Stimulated activated CD8-positive, alpha-beta memory T cell treated with anti-CD3 and anti-CD28 coated beads, Interleukin-12 subunit alpha, Interleukin-12 subunit beta, amount 100 ng/mL, for 4 hours (primary cell): ENCODE results near the gene KMT2B.

ENCODE experiments used
- DNase-seq: peaks from one replicate; pipeline ENCODE4 v3.0.0-alpha.2; 2020; ENCODE audit warnings: low read depth

The KMT2B gene

DNA sequence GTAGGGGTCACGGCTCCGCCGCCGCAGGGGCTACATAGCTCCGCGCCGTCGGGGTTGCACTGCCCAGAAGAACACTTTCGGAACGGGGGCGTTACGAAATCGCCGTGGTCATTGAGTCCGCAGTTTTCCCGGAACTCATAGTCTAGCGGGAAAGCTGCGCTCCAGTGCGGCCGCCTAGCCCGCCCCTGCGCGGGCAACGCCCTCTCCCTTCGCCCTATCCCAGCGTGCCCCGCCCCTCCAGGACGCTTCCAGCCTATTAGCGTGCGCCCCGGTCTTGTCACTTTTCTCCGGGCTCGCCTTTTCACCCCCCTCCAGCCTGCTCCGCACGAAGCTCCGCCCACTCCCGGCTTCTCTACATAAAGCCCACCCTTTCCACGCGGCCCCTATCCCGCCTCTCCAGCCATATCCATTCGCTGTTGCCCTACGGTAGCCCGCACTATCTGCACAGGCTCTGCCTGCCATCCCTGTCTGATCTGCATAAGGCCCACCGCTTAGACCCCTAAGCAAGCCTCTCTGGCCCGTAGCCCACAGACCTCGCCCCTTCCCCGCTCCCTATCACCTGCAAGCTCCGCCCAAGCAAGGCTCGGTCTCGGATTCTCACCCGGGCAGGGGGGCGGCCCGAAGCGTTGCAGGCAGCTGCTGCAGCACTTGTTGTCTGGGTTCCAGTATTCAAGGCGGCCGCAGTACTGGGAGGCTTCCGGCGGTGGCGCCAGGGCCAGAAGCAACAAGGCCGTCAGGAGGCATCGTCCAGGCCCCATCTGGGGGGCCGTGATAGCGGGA lies 22.8 kb downstream of the KMT2B start:
- peak; percentile 90 for DNase-seq

DNA sequence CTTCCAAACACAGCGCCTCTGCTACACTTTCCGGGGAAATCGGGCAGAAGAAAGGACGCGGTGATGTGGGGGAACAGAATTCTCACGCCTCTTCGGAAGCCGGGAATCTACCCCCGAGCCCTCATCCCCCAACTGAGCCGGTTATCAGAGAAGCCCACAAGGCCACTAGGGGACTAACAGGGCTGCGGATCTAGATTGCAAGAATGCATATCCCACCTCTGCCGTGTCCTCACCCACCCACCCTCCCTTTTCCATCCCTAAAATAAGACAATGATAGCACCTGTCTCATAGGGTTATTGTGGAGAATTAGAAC lies 23.4 kb downstream of the KMT2B start:
- DNase-seq = no peak

GRCh38 chr19:35742121-35742724 lies 24.4 kb downstream of the KMT2B start, which contains the start of gene IGFLR1:
Gene IGFLR1, minus strand, starts transcription at chr19:35742452. Its CDS starts 1,272 bp downstream, at chr19:35741180.
- peak; percentile 54 for DNase-seq

GRCh38 chr19:35743640-35744429 lies 26.0 kb downstream of the KMT2B start:
- no peak for DNase-seq

GRCh38 chr19:35744430-35745327 lies 26.9 kb downstream of the KMT2B start:
- DNase-seq = peak; percentile 82

DNA sequence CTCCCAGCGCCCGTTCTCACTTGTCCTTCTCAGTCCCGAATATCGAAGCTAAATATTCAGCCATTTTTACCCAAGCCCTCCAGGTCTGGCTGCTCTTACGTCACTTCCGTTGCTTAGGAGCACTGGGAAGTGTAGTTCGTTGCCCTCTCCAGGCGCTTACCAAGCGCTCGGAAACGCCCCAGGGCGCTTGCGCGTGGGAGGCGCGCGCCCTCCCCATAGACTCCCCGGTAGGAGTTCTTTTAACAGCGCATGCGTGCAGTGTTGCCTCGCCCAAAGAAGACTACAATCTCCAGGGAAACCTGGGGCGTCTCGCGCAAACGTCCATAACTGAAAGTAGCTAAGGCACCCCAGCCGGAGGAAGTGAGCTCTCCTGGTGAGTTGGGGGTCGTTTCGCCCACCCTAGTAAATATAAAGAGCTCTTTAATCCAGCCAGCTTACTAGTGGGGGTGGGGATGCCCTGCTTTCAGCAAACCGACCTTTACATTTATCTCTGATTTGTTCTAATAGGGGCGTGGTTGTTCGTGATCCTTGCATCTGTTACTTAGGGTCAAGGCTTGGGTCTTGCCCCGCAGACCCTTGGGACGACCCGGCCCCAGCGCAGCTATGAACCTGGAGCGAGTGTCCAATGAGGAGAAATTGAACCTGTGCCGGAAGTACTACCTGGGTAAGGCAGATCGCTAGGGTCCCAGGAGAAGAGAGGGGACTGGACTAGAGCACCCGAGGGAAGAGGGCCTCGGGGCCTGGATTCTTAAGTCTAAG lies 27.7 kb downstream of the KMT2B start, which contains the start of the genes PSENEN and U2AF1L4:
Gene PSENEN (plus strand): TSS at position 324 of the 759 bp plus-strand sequence. CDS start 280 bp downstream, at position 604.
Gene U2AF1L4 (minus strand): TSS at position 91 of the 759 bp plus-strand sequence. CDS start 27 bp downstream, at position 64.
- peak; percentile 96 for DNase-seq

GRCh38 chr19:35746087-35746462 lies 28.3 kb downstream of the KMT2B start:
- no peak for DNase-seq

GRCh38 chr19:35746531-35746930 lies 28.7 kb downstream of the KMT2B start:
- no peak for DNase-seq

GRCh38 chr19:35748106-35749020 lies 30.6 kb downstream of the KMT2B start, which contains the start of gene LIN37:
Gene LIN37, plus strand, starts transcription at chr19:35748576. Its CDS starts 149 bp downstream, at chr19:35748725.
- peak; percentile 95 for DNase-seq

DNA sequence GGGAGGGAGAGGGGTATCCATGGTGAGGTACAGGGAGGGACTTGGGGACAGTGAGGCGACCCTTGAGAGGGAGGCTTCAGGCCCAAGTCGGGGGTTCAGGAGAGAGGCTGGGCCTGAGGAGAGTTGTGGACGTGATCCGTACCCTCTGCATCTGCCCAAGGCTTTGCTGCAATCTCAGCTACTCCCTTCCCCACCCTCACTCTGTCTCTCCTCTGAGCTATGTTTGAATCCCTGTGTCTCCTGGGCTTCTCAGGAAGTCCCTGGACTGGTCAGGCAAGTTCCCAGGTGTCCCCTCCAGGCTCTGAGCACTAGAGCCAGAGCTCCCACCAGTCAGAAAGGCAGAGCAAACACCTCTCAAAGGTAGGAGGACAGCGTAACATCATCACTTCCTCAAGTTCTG lies 32.4 kb downstream of the KMT2B start:
- DNase-seq = no peak

DNA sequence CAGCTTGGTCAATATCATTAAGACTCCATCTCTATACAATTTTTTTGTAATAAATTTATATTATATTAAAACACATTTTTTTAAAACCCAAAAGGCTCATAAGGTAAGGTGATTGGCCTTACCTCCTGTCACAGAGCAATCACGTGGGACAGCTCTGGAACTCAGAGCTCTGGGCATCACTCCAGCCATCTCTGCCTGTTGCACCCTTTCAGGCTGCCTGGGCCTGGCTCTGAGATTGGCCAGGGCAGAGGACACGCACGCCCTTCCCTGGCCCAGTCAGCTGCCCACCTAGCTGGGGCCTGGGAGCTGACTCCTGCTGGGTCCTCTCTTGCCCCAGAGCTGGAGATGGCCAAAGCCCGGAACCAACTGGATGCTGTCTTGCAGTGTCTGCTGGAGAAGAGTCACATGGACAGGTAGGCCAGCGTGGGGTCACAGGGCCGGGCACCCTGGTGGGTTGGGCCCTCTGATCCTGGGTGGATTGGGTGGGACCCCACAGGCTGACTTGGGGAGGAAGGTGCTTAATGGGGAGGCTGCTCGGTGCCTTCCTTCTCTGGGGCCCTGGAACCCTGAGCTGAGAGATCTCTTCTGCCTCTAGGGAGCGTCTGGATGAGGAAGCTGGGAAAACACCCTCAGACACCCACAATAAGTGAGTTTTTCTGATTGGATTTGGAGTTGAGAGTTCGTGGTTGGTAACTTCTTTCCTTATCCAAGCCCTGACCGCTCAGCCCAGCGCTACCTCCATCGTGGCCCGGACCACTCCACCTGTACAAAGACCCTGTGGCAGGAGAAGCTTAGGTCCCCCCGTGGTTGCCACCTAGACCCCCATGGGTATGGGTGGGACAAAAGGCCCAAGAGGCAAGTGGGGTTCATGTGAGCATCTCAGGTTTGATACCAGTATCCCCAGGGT lies 34.3 kb downstream of the KMT2B start:
- no peak for DNase-seq

GRCh38 chr19:35752746-35753350 lies 35.0 kb downstream of the KMT2B start:
- no peak for DNase-seq

- DNase-seq = no peak
Measured at GRCh38 chr19:35753634-35754369, 36.0 kb downstream of the KMT2B start.

GRCh38 chr19:35754370-35755130 lies 36.7 kb downstream of the KMT2B start:
- no peak for DNase-seq

- no peak for DNase-seq
Measured at GRCh38 chr19:35755131-35755549, 37.3 kb downstream of the KMT2B start.

DNA sequence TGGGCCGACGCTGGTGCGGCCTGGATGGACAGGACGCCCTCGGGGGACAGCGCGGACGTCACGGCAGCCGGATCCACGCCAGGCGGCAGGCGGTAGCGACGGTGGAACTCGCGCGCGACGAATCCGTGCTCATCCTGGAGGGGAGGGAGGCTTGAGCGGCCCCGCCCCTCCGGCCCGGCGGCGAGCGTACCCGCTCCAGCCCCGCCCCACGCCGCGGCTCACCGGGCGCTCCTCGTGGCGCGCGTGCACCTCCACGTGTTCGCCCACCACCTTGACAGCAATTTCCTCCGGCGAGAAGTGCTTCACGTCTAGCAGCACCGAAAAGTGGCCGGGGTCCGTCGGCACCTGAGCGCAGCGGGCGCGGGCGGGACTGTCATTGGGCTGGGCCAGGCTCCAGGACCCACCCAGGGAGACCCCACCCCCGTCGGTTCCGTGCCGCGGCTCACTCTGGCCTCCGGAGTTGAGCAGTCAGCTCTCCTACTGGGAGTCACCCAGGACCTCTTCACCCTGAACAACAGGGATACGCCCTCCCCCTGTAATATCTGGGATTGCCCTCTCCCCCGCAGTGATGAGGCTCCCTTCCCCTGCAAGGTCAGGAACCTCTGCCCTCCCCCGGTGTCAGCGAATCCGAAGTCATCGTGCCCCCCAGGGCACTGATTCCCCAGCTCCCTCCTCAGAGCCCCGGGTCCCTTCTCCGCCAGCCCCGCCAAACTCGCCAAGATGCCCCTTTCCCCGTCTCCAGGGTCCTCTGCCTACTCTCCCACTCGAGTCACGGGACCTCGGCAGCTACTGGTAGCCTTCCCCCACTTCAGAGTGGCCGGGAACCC lies 38.0 kb downstream of the KMT2B start:
- DNase-seq = peak; percentile 42
